C4-2B (cell line): Measurements from ENCODE around the gene OAF.

ENCODE experiments used
- CTCF ChIP-seq: fragments of 450-650 bp; conservative IDR thresholded peaks from 2 replicates; pipeline ENCODE4 v1.5.1; 2017; ENCODE audit warnings: mild to moderate bottlenecking
- ZFX ChIP-seq: fragments of 450-650 bp; IDR thresholded peaks from 2 replicates; pipeline ENCODE4 v1.6.1; 2017

- TF ChIP-seq CTCF (no peak), ZFX (no peak)
These were observed 9.9 kb downstream of the OAF start for GRCh38 chr11:120220747-120221037.
